HG03280 (cell line): ENCODE results near the gene JADE3.

ENCODE experiments used
- ATAC-seq: cut with Tn5 transposase; IDR thresholded peaks from one replicate; pipeline ENCODE4 v1.9.1; 2021; ENCODE audit warnings: mild to moderate bottlenecking, moderate library complexity; ENCODE audit not compliant: unreplicated experiment

Gene JADE3

GRCh38 chrX:46992070-46992469, 79.8 kb downstream of the JADE3 start:
- ATAC-seq, result no peak

GRCh38 chrX:46994096-46994495, 81.9 kb downstream of the JADE3 start:
- no peak for ATAC-seq

- no peak for ATAC-seq
These were observed 99.9 kb downstream of the JADE3 start for GRCh38 chrX:47012131-47012530.

- no peak for ATAC-seq
These were observed 114.0 kb downstream of the JADE3 start for GRCh38 chrX:47026198-47026597.

GRCh38 chrX:47030339-47030738, 118.1 kb downstream of the JADE3 start:
- ATAC-seq, result no peak

GRCh38 chrX:47047989-47048388, 135.8 kb downstream of the JADE3 start:
- no peak for ATAC-seq

- no peak for ATAC-seq
These were observed 147.1 kb downstream of the JADE3 start for GRCh38 chrX:47059142-47059874.

GRCh38 chrX:47060708-47061107, 148.5 kb downstream of the JADE3 start:
- ATAC-seq, result no peak

GRCh38 chrX:47061238-47061919, 149.2 kb downstream of the JADE3 start:
- no peak for ATAC-seq

GRCh38 chrX:47063179-47063578, 151.0 kb downstream of the JADE3 start:
- ATAC-seq, result no peak

- no peak for ATAC-seq
These were observed 156.0 kb downstream of the JADE3 start for GRCh38 chrX:47068214-47068613.

- ATAC-seq, result no peak
These were observed 156.5 kb downstream of the JADE3 start for GRCh38 chrX:47068720-47069119.

- ATAC-seq, result no peak
These were observed 166.2 kb downstream of the JADE3 start, which contains the start of gene RGN for GRCh38 chrX:47078129-47079043. Gene RGN (plus strand): TSS chrX:47078443. CDS start chrX:47081145, 2,702 bp downstream.

- ATAC-seq, result no peak
These were observed 168.1 kb downstream of the JADE3 start for GRCh38 chrX:47080215-47080914.

- no peak for ATAC-seq
These were observed 168.7 kb downstream of the JADE3 start for GRCh38 chrX:47080915-47081236.

- ATAC-seq, result peak; percentile 58
These were observed 179.0 kb downstream of the JADE3 start for GRCh38 chrX:47091149-47091775.

- ATAC-seq, result no peak
These were observed 181.0 kb downstream of the JADE3 start for GRCh38 chrX:47093248-47093647.

GRCh38 chrX:47093860-47094259, 181.6 kb downstream of the JADE3 start:
- no peak for ATAC-seq

GRCh38 chrX:47097018-47097417, 184.8 kb downstream of the JADE3 start:
- no peak for ATAC-seq

- no peak for ATAC-seq
These were observed 186.3 kb downstream of the JADE3 start for GRCh38 chrX:47098338-47099094.
